Sigmoid colon (tissue), 7 donors: Measurements from ENCODE around the gene FGFRL1. TPM values are rescaled to one million over a fixed set of nuclear protein-coding genes. Genes with fewer than 3 reads are reported as not detected.

ENCODE experiments used
- DNase-seq: peaks from one replicate; pipeline ENCODE4 v3.0.0-alpha.2; 2019
- H3K27ac ChIP-seq, 4 donors: fragments of 200-600 bp; sonication (generic); one replicate each; pipeline ENCODE4 v1.5.1; 2016 to 2019; ENCODE audit warnings: mild to moderate bottlenecking in 1 of 4
- H3K27me3 ChIP-seq, 3 donors: fragments of 200-600 bp; sonication (generic); one replicate each; pipeline ENCODE4 v1.5.1; 2019; ENCODE audit warnings: mild to moderate bottlenecking in 1 of 3
- H3K36me3 ChIP-seq, 4 donors: fragments of 200-600 bp; sonication (generic); one replicate each; pipeline ENCODE4 v1.5.1; 2016 to 2019
- H3K4me1 ChIP-seq, 4 donors: fragments of 200-600 bp; sonication (generic); one replicate each; pipeline ENCODE4 v1.5.1; 2017 to 2019
- H3K4me3 ChIP-seq, 4 donors: fragments of 200-600 bp; sonication (generic); one replicate each; pipeline ENCODE4 v1.5.1; 2017 to 2019; ENCODE audit warnings: mild to moderate bottlenecking in 2 of 4, moderate library complexity in 1 of 4
- H3K9me3 ChIP-seq, 4 donors: fragments of 200-600 bp in 3 of 4; sonication (generic) in 3 of 4; one replicate each; pipeline versions ENCODE4 v1.5.1 to v1.6.1; 2013 to 2019
- CTCF ChIP-seq, 4 experiments: fragments of 450-650 bp in 3 of 4; fragments of 200-600 bp in 1 of 4; IDR thresholded peaks; one replicate each; pipeline ENCODE4 v1.5.1; 2016 to 2019; ENCODE audit warnings: antibody characterized with exemption in 4 of 4, mild to moderate bottlenecking in 3 of 4, moderate library complexity in 2 of 4
- EP300 ChIP-seq, 4 donors: sonication (generic); formaldehyde crosslinking; IDR thresholded peaks; one replicate each; pipeline ENCODE4 v1.6.1; 2017; ENCODE audit warnings: antibody characterized with exemption in 4 of 4
- POLR2A ChIP-seq, 2 donors: fragments of 450-650 bp; IDR thresholded peaks; one replicate each; pipeline ENCODE4 v1.6.1; 2016; ENCODE audit warnings: antibody characterized with exemption in 2 of 2, mild to moderate bottlenecking in 2 of 2, moderate library complexity in 2 of 2
- POLR2AphosphoS5 ChIP-seq, 4 donors: sonication (generic); formaldehyde crosslinking; IDR thresholded peaks; one replicate each; pipeline ENCODE4 v1.6.1; 2017; ENCODE audit warnings: antibody characterized with exemption in 4 of 4
- WGBS, 2 donors: extraction: QIAGEN DNeasy Blood & Tissue Kit; methylation state at CpG; one replicate each; pipeline ENCODE4 v1.1.7; 2013; 5-methylcytosine and 5-hydroxymethylcytosine counted together
- intact Hi-C: fragments of 100-400 bp; cut with DNase I; formaldehyde crosslinking; loops from one replicate; pipeline ENCODE4 v1.15.1; 2023
- polyA plus RNA-seq, 3 donors: library from polyadenylated mRNA; stranded (reverse); fragments of 200-250 nt; gene quantifications; one replicate each; pipeline ENCODE4 v1.2.3, GENCODE V29; 2013
- total RNA-seq, 4 donors: library from RNA; depleted of rRNA; stranded (reverse); fragments of >200 nt; gene quantifications; one replicate each; pipeline ENCODE4 v1.1.0, GENCODE V29; 2016
- donor health status: healthy with polysubstance abuse.
- donor health status: Bipolar disorder and iron deficiency.
- donor health status: healthy.

FGFRL1 gene
- total and polyA plus RNA-seq, 7 donors = 1.2 to 12.1 (median 6.8) TPM

DNA sequence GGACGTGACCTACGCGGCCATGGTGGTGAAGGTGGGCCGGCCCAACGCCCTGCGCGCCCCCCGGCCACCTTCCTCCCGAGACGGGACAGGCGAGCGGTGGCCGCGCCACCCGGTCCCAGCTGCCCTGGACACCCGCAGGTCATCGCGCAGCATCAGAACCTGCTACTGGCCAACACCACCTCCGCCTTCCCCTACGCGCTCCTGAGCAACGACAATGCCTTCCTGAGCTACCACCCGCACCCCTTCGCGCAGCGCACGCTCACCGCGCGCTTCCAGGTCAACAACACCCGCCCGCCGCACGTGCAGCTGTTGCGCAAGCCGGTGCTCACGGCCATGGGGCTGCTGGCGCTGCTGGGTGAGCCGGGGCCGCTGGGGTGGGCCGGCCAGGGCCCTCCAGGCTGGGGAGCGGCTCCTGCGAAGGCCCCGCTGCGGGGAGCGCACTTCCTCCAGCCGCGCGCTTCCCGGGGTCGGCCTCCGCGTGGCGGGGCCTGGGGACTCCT, 9.2 kb upstream of the FGFRL1 start:
- Histone ChIP-seq H3K27me3 (peaks cover 51 to 98% (median 88%) of the 10 kb centered on the region in 3 donors), H3K9me3 (no peaks in the 10 kb centered on the region), H3K27ac (no peak overlapping the region), H3K4me3 (peak overlapping the region in 1 of 4 donors; percentile 20), H3K4me1 (peaks cover 0 to 28% (median 27%) of the 10 kb centered on the region in 4 donors), H3K36me3 (no peaks in the 10 kb centered on the region)
- no peak for TF ChIP-seq POLR2AphosphoS5 (IDR thresholded peaks at IDR 0.05)
- TF ChIP-seq POLR2A (IDR thresholded peaks at IDR 0.05) = no peak
- TF ChIP-seq EP300 (IDR thresholded peaks at IDR 0.05) = no peak
- TF ChIP-seq CTCF (IDR thresholded peaks at IDR 0.05) = no peak
- intact Hi-C loops = no loop called here
- no peak for DNase-seq
- WGBS, 2 donors = 4% methylated on average over 54 of the region's 54 CpGs

DNA sequence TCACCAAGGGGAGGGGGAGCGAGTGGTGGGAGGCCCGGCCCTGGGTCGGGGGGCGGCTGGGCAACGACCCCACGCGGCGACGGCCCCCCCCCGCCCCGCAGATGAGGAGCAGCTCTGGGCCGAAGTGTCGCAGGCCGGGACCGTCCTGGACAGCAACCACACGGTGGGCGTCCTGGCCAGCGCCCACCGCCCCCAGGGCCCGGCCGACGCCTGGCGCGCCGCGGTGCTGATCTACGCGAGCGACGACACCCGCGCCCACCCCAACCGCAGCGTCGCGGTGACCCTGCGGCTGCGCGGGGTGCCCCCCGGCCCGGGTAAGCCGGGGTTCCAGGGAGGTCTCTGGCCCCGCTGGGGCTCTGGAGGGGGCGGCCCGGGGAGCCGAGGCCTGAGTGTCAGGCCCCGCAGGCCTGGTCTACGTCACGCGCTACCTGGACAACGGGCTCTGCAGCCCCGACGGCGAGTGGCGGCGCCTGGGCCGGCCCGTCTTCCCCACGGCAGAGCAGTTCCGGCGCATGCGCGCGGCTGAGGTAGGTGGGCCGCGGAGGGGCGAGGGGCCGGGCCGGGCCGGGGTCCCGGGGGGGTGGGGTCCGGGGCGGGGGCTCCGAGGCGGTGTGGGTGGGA, 8.7 kb upstream of the FGFRL1 start:
- H3K9me3 ChIP-seq = no peaks in the 10 kb centered on the region
- no peak for TF ChIP-seq POLR2AphosphoS5 (IDR thresholded peaks at IDR 0.05)
- no peak for TF ChIP-seq CTCF (IDR thresholded peaks at IDR 0.05)
- no peak for TF ChIP-seq EP300 (IDR thresholded peaks at IDR 0.05)
- TF ChIP-seq POLR2A (IDR thresholded peaks at IDR 0.05) = no peak
- peaks cover 46 to 96% (median 85%) of the 10 kb centered on the region in 3 donors for H3K27me3 ChIP-seq
- 4 to 5% methylated on average over 75 of the region's 75 CpGs for WGBS, 2 donors
- H3K36me3 ChIP-seq = no peaks in the 10 kb centered on the region
- peak overlapping the region in 1 of 4 donors; percentile 20 for H3K4me3 ChIP-seq
- H3K27ac ChIP-seq = no peak overlapping the region
- DNase-seq = no peak
- peaks cover 0 to 22% (median 22%) of the 10 kb centered on the region in 4 donors for H3K4me1 ChIP-seq
- intact Hi-C loops = no loop called here

DNA sequence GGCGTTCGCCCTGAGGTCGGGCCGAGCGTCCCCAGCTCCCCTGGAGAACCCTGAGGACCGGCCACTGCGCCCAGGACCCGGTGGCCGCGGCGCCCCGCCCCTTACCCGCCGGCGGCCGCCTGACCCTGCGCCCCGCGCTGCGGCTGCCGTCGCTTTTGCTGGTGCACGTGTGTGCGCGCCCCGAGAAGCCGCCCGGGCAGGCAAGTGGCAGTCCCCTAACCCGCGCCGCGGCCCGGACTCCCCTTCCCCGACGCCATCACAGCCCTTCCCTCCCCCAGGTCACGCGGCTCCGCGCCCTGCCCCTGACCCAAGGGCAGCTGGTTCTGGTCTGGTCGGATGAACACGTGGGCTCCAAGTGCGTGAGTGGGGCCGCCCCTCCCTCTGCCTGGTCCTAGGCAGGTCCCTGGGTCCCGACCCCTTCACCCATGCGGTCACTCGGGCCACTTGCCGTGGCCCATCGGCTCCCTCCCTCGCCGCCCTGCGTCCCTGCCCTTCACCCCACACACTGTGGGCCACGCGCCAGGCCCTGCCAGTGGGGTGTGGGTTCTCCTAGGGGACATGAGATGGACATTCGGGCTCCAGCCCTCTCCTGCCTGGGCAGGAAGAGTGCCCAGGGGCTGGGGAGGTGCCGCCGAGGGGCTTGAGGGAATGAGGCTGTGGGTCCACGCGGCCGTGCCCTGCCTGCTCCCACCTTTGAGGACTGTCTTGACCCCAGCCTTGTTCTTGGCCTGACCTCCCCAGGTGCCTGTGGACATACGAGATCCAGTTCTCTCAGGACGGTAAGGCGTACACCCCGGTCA, 8.0 kb upstream of the FGFRL1 start:
- no peak for DNase-seq
- Histone ChIP-seq H3K36me3 (no peaks in the 10 kb centered on the region), H3K27me3 (peaks cover 40 to 96% (median 84%) of the 10 kb centered on the region in 3 donors), H3K4me3 (no peak overlapping the region), H3K27ac (no peak overlapping the region), H3K9me3 (no peaks in the 10 kb centered on the region), H3K4me1 (peaks cover 0 to 20% (median 18%) of the 10 kb centered on the region in 4 donors)
- WGBS, 2 donors = 20 to 31% methylated on average over 63 of the region's 63 CpGs
- TF ChIP-seq CTCF (IDR thresholded peaks at IDR 0.05) (no peak), POLR2A (IDR thresholded peaks at IDR 0.05) (no peak), EP300 (IDR thresholded peaks at IDR 0.05) (no peak), POLR2AphosphoS5 (IDR thresholded peaks at IDR 0.05) (no peak)
- intact Hi-C loops = no loop called here

GRCh38 chr4:1004071-1004418, 7.4 kb upstream of the FGFRL1 start:
- H3K9me3 ChIP-seq = no peaks in the 10 kb centered on the region
- peaks cover 45 to 96% (median 82%) of the 10 kb centered on the region in 3 donors for H3K27me3 ChIP-seq
- no peaks in the 10 kb centered on the region for H3K36me3 ChIP-seq
- WGBS, 2 donors = 73 to 91% methylated on average over 13 of the region's 13 CpGs
- DNase-seq = no peak
- intact Hi-C loops = no loop called here
- H3K4me3 ChIP-seq = no peak overlapping the region
- TF ChIP-seq POLR2AphosphoS5 (IDR thresholded peaks at IDR 0.05) (no peak), POLR2A (IDR thresholded peaks at IDR 0.05) (no peak), EP300 (IDR thresholded peaks at IDR 0.05) (no peak), CTCF (IDR thresholded peaks at IDR 0.05) (no peak)
- H3K27ac ChIP-seq = no peak overlapping the region
- H3K4me1 ChIP-seq = peaks cover 0 to 25% (median 24%) of the 10 kb centered on the region in 4 donors
